Occipital lobe (tissue), 2 donors: ENCODE results near the gene APC2. TPM values are rescaled to one million over a fixed set of nuclear protein-coding genes. Genes with fewer than 3 reads are reported as not detected.

ENCODE experiments used
- DNase-seq: peaks from one replicate; lab custom pipeline; 2025; lab: John Stamatoyannopoulos, UW
- total RNA-seq: library from RNA; depleted of rRNA; stranded (reverse); fragments of >200 nt; gene quantifications from one replicate; pipeline ENCODE4 v1.2.3, GENCODE V29; 2014

Gene APC2
- total RNA-seq, 1 donor from 2014 or later = 141 TPM

DNA sequence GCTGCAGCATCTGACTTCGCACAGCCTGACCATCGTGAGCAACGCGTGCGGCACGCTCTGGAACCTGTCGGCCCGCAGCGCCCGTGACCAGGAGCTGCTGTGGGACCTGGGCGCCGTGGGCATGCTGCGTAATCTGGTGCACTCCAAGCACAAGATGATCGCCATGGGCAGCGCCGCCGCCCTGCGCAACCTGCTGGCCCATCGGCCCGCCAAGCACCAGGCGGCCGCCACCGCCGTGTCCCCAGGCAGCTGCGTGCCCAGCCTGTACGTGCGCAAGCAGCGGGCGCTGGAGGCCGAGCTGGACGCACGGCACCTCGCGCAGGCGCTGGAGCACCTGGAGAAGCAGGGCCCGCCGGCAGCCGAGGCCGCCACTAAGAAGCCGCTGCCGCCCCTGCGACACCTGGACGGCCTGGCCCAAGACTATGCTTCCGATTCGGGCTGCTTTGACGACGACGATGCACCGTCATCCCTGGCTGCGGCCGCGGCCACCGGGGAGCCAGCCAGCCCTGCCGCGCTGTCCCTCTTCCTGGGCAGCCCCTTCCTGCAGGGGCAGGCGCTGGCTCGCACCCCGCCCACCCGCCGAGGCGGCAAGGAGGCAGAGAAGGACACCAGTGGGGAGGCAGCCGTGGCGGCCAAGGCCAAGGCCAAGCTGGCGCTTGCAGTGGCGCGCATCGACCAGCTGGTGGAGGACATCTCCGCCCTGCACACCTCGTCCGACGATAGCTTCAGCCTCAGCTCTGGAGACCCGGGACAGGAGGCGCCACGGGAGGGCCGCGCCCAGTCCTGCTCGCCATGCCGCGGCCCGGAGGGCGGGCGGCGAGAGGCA lies 15.5 kb downstream of the APC2 start:
- no peak for DNase-seq

DNA sequence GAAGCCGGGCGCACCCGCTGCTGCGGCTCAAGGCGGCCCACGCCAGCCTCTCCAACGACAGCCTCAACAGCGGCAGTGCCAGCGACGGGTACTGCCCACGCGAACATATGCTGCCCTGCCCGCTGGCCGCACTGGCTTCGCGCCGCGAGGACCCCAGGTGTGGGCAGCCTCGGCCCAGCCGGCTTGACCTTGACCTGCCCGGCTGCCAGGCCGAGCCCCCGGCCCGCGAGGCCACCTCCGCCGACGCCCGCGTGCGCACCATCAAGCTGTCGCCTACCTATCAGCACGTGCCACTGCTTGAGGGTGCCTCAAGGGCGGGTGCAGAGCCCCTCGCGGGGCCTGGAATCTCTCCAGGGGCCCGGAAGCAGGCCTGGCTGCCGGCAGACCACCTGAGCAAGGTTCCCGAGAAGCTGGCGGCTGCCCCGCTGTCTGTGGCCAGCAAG lies 16.1 kb downstream of the APC2 start:
- no peak for DNase-seq

GRCh38 chr19:1466461-1467214 lies 16.7 kb downstream of the APC2 start:
- no peak for DNase-seq

DNA sequence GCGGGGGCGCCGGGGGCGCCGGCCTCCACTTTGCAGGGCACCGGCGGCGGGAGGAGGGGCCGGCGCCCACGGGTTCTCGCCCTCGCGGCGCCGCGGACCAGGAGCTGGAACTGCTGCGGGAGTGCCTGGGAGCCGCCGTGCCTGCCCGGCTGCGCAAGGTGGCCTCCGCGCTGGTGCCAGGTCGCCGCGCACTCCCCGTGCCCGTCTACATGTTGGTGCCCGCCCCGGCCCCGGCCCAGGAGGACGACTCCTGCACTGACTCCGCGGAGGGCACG lies 17.2 kb downstream of the APC2 start:
- no peak for DNase-seq

DNA sequence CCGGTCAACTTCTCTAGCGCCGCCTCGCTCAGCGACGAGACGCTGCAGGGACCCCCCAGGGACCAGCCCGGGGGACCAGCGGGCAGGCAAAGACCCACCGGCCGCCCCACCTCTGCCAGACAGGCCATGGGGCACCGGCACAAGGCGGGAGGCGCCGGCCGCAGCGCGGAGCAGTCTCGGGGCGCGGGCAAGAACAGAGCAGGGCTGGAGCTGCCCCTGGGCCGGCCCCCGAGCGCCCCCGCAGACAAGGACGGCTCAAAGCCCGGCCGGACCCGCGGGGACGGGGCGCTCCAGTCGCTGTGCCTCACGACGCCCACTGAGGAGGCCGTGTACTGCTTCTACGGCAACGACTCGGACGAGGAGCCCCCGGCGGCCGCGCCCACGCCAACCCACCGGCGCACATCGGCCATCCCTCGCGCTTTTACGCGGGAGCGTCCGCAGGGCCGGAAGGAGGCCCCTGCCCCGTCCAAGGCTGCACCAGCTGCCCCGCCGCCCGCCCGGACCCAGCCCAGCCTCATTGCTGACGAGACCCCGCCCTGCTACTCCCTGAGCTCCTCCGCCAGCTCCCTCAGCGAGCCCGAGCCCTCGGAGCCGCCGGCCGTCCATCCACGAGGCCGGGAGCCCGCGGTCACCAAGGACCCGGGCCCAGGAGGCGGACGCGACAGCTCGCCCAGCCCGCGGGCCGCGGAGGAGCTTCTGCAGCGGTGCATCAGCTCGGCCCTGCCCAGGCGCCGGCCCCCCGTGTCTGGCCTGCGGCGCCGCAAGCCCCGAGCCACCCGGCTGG lies 17.8 kb downstream of the APC2 start:
- DNase-seq = no peak

DNA sequence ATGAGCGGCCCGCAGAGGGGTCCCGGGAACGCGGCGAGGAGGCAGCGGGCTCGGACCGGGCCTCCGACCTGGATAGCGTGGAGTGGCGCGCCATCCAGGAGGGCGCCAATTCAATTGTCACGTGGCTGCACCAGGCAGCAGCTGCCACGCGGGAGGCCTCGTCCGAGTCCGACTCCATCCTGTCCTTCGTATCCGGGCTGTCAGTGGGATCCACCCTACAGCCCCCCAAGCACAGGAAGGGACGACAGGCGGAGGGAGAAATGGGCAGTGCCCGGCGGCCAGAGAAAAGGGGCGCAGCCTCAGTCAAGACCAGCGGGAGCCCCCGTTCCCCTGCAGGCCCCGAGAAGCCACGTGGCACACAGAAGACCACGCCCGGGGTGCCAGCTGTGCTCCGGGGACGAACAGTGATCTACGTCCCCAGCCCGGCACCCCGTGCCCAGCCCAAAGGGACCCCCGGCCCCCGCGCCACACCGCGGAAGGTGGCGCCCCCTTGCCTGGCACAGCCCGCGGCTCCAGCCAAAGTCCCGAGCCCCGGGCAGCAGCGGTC lies 18.4 kb downstream of the APC2 start:
- DNase-seq = no peak

GRCh38 chr19:1468821-1469254 lies 18.9 kb downstream of the APC2 start:
- DNase-seq = no peak

GRCh38 chr19:1469255-1470054 lies 19.5 kb downstream of the APC2 start:
- DNase-seq = no peak

DNA sequence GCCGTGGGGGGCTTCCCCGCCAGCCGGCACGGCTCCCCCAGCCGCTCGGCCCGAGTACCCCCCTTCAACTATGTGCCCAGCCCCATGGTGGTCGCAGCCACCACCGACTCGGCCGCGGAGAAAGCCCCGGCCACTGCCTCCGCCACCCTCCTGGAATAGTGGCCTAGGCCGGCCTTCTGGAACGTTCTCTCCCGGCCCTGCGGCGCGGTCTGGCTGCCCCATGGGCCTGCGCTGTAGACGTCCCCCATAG lies 20.1 kb downstream of the APC2 start:
- no peak for DNase-seq

GRCh38 chr19:1470305-1471009 lies 20.5 kb downstream of the APC2 start:
- no peak for DNase-seq

DNA sequence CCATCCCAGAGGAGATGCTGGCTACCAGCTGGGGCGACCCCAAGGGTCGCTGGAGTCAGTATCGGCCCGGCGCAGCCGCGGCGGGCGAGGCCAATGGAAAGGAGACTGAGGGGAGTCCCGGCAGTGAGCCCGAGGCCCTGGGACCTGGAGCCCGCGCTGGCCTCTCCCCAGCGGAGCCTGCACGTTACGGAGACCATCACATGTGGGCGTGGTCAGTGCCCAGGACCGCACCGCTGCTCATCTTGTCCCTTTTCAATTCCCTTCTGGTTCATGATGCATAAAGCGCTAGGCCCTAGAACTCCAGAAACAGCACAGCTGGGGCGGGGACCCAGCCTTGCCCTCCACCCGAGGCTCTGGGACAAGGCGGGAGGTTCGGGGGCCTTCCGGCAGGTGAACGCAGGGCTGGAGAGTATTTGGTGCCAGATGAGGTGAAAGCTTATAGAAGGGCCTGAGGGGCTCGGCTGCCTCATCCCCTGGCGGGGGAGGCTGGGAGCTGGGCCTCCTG lies 21.1 kb downstream of the APC2 start:
- DNase-seq = no peak

DNA sequence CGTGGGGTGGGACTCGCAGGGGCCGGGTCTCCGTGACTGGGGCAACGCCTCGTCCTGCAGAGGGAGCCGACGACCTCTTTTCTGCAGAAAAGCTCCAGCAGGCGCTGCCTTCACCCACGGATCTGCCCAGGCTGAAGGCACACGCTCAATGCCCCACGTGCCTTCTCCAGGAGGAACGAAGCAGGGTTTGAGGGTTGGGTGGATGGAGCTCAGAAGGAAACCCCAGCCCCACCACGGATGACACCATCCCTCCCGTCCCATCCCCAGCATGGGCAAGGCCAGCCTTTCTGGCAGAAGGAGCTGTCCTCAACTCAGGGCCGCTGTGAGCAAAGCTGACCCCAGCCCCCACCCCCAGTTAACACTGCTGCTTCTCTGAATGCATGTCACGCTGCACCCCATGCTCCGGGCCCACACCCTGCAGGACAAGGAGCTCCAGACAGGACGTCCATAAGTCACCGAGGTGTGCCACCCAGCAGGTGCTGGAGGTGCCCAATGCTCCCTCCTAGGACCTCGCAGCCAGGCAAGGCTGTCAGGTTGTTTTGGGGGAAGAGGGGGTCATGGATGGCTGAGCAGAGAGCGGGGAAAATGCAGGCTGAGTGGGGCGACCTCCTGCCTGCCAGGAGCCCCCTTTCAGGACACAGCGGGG lies 21.7 kb downstream of the APC2 start:
- DNase-seq = no peak

DNA sequence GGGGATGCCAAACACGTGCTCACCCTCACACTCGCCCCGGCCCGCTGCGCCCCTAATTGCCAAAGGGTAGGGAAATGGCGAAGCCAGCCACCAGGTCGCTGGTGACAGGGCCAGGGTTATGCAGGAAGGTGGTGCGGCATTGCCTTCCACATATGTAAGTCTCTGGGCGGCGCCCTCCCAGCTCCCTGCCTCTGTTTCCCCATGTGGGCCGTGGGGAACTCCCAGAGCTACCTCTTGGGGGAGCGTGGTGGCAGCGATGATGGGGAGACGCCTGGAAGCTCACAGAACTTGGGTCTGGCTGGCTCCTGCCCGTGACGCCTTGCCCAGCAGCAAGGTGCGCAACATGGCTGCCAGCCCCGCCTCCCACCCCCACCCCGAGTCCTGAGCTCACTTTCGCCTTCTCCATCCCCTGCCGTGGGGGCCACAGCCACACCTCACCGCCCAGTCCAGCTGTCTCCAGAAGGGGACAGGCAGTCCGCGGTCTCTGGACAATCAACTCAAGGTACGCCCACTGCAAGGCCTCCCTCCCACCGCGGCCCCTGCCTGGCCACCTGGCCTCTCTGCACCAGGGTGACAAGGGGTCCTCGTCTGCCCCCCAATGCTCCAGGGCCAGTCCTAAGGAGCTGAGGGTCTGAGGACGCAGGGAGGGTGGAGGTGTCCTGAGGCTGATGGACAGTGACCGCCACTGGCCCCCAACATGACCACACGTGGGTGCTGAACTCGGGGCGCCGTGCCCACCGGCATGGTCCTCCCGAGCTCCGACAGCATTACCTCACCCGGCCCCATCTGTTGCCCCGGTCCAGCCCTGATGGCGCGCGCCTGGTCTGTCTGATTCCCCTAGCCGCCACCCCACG lies 22.5 kb downstream of the APC2 start:
- no peak for DNase-seq

- DNase-seq = no peak
These were observed 23.3 kb downstream of the APC2 start for GRCh38 chr19:1473085-1473851.

DNA sequence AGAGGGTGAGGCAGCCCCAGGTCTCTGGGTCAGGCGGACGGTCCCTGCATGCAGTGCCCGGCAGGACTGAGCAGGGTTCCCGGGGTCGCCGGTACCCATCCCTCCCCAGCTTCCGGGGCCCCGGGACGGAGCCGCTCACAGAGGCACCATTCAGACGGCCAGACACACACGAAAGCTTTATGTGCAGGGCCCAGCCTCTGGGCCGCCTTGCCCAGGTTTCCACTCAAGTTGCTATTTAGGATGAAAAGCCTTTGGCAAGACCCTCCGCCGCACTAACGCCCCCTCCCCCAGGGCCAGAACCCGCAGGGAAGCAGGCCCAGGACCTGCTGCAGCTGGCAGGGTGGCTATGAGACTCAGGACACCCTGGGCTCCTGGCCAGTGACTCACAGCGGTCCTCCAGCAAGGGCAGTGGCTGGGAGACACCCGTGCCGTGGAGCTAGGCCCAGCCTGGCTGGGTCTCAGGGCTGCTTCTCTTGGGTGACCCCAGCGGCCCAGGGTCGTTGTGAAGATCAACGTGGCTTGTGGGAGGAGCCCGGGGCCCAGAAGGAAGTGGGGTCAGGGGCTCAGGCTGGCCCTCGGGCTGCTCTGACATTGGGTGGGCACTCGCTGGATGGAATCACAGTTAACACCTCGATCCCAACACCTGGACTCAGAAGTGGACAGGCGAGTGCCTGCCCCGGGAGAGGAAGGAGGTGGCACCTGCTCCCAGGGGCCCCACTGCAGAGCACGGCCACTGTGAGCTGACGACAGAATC lies 24.3 kb downstream of the APC2 start:
- DNase-seq = no peak

DNA sequence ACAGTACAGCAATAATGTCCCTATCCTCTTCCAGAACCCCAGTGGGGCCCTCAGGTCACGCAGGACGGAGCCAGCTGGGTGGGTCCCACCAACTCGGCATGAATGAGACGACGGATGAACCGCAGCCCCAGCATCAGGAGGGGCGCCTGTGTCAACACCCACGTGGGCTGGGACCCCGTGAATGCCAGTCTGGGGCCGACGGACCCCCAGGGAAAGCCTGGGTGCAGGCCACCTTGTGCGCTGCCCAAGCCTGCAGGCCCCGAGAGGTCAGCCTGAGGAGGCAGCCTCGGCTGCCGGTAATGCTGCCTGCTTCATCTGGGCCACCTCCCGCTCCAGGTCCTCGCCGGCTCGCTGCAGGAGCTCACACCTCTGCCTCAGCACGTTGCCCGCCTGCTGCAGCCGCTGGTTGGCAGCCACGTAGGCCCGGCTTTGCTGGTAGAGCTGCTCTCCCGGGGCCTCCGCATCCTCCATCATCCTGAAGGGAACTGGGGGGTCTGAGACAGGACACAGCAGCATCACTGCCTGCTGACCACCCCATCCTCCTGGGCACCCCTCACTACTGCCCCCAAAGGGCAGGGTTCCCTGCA lies 24.9 kb downstream of the APC2 start:
- no peak for DNase-seq

DNA sequence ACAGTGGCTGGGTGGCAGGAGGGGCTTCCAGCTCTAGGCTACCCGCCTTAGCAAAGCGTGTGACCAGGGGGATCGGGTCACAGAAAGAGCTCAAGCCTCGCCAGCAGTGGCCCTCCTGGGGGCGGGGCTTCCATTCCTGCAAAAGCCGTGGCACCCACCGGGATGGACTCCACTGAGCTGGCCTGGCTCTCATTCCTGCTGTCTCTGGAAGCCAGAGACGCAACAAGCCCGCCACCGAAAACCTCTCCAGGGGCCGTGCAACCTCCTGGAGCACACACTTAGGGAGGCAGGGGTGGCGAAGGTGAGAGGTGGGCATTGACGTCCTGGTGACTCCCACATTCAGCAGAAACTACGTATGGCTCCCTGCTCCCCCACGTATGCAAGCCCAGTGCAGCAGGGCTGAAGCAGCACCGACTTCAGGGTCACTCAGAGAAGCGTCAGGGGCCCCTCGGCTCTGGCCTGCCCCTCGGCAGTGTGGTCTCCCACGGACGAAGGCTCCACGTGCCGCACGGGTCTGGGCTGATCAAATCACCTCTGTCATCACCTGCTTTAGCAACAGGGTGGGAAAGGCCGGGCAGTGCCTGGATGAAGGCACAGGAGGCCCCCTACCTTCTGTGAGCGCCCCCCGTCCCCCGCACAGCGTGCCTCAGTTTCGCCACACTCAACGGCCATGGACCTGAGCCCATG lies 26.0 kb downstream of the APC2 start:
- DNase-seq = no peak
